SK-N-DZ (cell line): ENCODE measurements around the gene UGT1A3.

Source experiments
- DNase-seq: peaks from one replicate; pipeline ENCODE4 v3.0.0-alpha.2; 2015; ENCODE audit warnings: low spot score

The UGT1A3 gene

GRCh38 chr2:233795735-233796171, 66.9 kb downstream of the UGT1A3 start:
- no peak for DNase-seq

DNA sequence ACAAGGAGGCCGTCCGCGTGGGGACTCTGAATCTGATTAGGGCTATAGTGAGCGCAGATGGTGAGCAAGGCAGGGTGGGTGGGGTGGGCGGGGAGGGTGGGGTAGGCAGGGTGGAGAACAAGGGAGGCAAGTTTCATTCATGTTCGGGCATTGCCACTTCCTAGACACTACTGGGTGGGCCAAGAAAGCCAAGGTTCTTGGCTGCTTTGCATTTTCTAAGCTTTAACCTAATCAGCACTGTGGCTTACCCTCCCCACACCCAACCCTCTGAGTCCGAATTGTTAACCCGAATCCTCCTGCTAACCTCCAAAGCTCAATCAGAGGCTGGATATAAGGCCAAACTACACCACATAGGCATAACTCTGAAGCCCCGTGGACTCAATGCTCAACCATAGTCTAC, 67.4 kb downstream of the UGT1A3 start:
- no peak for DNase-seq

DNA sequence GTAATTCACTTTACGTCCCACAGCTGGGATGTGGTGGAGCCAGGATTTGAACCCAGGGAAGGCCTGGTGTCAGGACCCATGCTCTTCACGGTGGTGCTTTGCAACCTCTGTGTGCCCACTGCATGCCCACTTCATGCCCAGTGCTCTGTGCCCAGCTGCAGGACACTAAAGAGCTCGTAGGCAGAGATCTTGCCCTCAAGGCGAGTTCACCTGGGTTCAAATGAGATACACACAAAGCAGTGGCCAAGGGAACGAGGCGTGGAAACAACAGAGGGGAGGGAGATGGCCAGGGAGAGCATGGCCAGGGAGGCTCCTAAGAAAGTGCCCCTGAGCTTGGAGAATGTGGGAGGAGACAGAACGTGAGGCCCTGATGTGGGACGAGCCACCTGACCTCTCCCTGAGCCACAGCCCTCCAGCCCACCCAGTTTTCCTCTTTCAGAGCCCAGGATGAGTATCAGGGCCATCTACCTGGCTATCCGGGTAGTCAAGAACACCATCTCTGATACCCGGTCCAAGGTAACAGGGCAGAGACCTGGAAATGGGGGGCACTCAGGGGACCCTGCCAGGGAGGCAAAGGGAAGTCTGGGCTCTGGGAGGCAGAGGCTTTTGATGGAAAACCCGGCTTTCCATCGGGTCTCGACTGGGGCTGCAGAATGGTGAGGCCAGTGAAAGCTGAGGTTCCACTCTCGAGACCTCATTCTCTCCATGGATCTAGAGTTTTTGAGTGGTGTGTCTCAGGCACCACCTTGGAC, 69.7 kb downstream of the UGT1A3 start:
- no peak for DNase-seq

- no peak for DNase-seq
These were observed 70.3 kb downstream of the UGT1A3 start for GRCh38 chr2:233799087-233799665.

- DNase-seq = no peak
These were observed 70.9 kb downstream of the UGT1A3 start for GRCh38 chr2:233799716-233800115.

DNA sequence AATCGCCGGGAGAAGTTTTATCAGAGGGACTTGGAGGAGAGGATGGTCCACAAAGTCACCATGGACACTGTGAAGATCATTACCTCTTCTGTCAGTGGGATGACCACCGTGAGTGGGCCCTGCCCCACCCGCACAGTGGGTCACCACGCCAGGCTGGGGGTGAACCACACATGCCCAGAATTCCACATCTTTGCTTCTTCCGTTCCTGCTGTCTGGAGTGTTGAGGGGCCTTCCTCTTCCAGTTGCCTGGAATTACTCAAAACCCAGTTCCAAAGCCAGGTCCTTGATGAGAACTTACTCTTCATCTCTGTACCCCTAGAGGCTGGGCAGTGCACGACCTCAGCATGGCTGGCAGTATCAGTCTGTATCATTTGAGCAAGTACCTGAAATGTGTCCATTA, 71.4 kb downstream of the UGT1A3 start:
- no peak for DNase-seq

DNA sequence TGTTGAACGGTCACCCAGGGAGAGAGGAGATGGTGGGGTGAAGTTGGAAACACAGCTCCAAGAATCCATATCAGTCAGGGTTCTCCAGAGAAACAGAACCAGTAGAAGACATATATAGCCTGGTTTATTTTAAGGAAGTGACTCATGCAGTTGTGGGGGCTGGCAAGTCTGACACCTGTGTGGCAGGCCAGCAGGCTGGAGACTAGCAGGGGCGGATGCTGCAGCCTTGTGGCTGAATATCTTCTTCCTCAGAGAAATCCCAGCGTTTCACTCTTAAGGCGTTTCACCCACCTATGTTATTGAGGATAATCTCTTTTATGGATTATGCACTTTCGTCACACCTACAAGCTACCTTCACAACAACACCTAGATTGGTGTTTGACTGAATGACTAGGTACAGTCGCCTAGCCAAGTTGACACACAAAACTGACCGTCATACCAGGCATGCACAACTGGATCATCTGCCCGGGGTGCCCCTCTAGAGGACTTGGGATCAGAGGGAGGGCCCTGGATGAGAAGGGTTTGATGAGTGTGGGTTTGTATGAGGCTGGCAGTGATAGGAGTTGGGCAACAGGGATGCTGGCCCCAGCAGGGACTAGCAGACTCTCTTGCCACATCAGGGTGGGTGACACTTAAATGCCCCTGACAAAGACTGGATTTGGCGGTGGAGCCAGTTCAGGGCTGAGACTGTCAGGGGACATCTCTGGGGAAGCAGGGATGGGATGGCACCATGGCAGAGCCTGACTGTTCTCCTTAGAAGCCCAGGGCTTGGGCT, 72.7 kb downstream of the UGT1A3 start:
- no peak for DNase-seq

DNA sequence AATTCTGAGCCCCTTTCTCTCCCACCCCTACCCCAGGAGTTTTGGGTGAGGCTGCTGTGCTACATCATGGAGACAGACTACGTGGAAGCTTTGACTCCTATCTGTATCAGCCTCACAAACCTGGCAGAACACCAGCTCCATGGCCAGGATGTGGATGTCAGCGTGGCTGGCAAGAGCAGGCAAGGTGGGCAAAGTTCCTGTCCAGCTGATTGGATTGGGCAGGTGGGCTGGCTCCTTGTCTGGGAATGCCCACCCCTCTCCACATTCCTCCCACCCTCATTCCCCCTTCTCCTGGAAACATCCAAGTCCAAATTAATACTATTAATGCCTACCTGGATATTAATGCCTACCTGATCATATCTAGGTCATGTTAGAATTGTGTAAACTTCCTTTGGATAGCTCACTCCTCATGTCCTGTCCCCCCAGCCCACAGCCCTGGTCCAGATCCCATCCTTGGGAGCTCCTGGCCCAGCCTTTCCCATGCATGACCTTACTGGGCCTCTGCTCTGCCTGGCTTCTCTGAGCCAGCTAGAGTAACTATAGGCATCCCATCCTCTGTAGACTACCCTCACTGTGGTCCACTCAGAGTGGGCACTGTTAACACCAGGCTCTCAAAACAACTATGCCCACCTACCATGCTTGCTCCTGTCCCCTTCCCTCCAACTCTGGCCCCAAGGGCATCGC, 73.4 kb downstream of the UGT1A3 start:
- no peak for DNase-seq

DNA sequence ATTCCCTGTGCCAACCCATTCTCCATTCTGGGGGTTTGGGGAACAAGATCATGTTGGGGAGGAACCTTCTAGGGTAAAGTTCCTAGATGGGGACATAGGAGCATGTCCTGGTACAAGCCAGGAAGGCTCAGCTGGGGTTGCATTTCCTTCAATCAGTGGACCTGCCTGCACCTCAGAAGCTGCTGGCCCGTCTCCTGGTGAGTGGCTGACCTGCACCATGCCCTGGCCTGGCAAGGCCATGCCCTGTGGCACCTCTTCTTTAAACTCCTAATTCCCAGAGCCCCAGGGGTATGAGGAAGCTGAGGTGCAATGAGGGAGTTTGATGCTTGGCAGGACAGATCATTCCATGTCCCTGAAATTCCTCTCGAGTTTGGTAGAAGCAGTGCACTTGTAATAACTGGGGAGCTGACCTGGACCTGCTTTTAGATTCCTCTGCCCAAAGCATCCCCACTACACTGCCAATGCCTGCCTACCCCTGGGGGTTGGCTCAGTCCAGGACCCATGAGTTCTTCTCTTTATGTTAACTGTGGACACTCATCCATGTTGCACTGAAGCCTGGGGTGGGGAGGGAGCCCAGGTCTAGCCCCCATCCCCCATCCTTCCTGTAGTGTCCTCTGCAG, 74.6 kb downstream of the UGT1A3 start:
- no peak for DNase-seq

- no peak for DNase-seq
These were observed 75.2 kb downstream of the UGT1A3 start for GRCh38 chr2:233803994-233804393.

GRCh38 chr2:233807215-233807865, 78.5 kb downstream of the UGT1A3 start:
- DNase-seq = no peak

- no peak for DNase-seq
These were observed 79.4 kb downstream of the UGT1A3 start for GRCh38 chr2:233807966-233808935.

GRCh38 chr2:233810385-233810784, 81.5 kb downstream of the UGT1A3 start:
- no peak for DNase-seq

GRCh38 chr2:233811087-233811486, 82.2 kb downstream of the UGT1A3 start:
- DNase-seq = no peak

GRCh38 chr2:233811732-233812131, 82.9 kb downstream of the UGT1A3 start:
- no peak for DNase-seq

GRCh38 chr2:233813236-233814055, 84.6 kb downstream of the UGT1A3 start:
- no peak for DNase-seq

DNA sequence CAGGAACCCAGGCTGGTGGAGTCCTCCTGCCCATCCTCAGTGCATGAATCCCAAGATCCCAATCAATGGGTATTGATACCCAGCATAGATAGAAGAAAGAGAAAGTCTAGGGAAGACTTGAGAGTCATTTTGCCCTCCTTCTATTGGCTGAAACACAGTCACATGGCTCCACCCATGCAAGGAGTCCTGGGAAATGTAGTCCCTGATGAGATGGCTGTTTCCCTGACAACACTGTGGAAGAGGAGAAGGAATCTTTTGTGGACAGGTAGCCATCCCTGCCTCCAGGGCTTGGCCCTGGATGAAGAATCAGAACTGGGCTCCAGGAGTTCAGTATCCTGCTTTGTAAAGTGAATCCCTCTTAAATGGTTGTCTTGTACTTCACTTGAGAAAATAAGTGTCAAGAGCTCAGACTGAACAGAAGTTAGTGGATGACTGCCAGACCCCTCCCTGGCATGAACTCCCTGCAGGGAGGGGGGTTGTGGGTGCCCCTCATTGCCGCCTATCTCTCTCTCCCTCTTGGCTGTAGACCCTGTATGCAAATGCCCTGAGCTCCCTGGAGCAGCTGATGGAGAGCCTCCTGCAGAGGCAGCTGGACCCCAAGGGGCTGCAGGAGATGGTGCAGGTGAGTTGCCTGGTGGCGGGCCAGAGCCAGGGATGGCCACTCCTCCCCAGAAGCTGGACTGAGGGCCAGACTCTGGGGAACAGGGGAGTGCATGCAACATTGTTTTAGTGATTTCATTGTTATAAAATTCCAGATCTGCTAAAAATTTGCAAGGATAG, 85.4 kb downstream of the UGT1A3 start:
- no peak for DNase-seq

GRCh38 chr2:233815861-233816260, 87.0 kb downstream of the UGT1A3 start:
- no peak for DNase-seq
